ENCODE data around the gene LEMD2.
"Not testable (repeated sequence)": the region's sequence is repeated elsewhere in the genome, so short reads cannot be mapped to it uniquely, and the experiment has no call there.

LEMD2 gene

GRCh38 chr6:33788694-33789549 is at the start of gene LEMD2:
LEMD2 (minus strand) TSS chr6:33789130; CDS start chr6:33789116, 14 bp downstream.
- peak; percentile 95 for DNase-seq

GRCh38 chr6:33837971-33838665 is 49.2 kb upstream of the LEMD2 start:
- DNase-seq = no peak

- DNase-seq = no peak
Observed at GRCh38 chr6:33836806-33837469, 48.0 kb upstream of the LEMD2 start.

GRCh38 chr6:33834401-33835392 is 45.8 kb upstream of the LEMD2 start:
- no peak for DNase-seq

- DNase-seq = no peak
Observed at GRCh38 chr6:33833599-33833998, 44.7 kb upstream of the LEMD2 start.

GRCh38 chr6:33832831-33833230 is 43.9 kb upstream of the LEMD2 start:
- DNase-seq = not testable (repeated sequence)

GRCh38 chr6:33831725-33832124 is 42.8 kb upstream of the LEMD2 start:
- not testable (repeated sequence) for DNase-seq

- DNase-seq = no peak
Observed at GRCh38 chr6:33830635-33831240, 41.8 kb upstream of the LEMD2 start.

GRCh38 chr6:33828764-33829731 is 40.1 kb upstream of the LEMD2 start:
- DNase-seq = no peak

- DNase-seq = no peak
Observed at GRCh38 chr6:33828452-33828763, 39.5 kb upstream of the LEMD2 start.

- no peak for DNase-seq
Observed at GRCh38 chr6:33827546-33828451, 38.9 kb upstream of the LEMD2 start.

GRCh38 chr6:33826537-33826936 is 37.6 kb upstream of the LEMD2 start:
- no peak for DNase-seq

GRCh38 chr6:33824461-33825154 is 35.7 kb upstream of the LEMD2 start:
- DNase-seq = no peak

GRCh38 chr6:33823806-33824205 is 34.9 kb upstream of the LEMD2 start:
- no peak for DNase-seq

- no peak for DNase-seq
Observed at GRCh38 chr6:33822575-33823395, 33.9 kb upstream of the LEMD2 start.

GRCh38 chr6:33820784-33821520 is 32.0 kb upstream of the LEMD2 start:
- no peak for DNase-seq

- DNase-seq = no peak
Observed at GRCh38 chr6:33820243-33820642, 31.3 kb upstream of the LEMD2 start.

All from suppressor macrophage treated with lipopolysaccharide for 4 hours (primary cell).